GM12872 (cell line): ENCODE measurements around the gene PLA2G2A.

Experiments used
- TF ChIP-seq, protein P1 (sequence below): IDR thresholded peaks from 3 replicates; pipeline ENCODE4 v1.5.1; 2011; ENCODE audit warnings: low read depth, mild to moderate bottlenecking, low read length, moderate library complexity; ENCODE audit not compliant: insufficient read depth

Gene PLA2G2A, protein sequence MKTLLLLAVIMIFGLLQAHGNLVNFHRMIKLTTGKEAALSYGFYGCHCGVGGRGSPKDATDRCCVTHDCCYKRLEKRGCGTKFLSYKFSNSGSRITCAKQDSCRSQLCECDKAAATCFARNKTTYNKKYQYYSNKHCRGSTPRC

DNA sequence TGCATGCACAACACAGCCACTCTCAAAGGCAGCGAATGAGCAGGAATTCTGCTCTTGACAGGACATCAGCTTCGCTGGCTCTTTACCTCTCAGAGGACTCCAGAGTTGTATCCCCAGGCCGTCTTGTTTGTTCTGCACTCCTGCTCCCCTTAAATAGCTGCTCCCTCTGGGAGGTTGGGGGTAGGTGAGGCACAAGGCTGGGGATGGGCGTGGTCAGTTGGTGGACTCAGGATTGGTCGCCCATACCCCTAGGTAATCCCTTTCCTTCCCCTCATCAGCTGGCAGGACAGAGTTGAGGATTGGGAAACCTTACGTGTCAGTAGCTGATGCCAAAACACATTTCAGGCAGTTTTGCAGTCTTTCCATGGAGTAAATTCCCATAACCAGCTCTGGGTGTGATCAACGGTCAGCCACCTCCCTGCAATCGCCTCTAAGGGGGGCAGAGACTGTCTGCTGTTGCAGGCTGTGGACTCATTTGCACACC, at the start of gene PLA2G2A:
TSS of gene PLA2G2A (minus strand) at position 125 of the 484 bp plus-strand sequence. CDS start 845 bp downstream, outside the sequence.
- TF ChIP-seq, protein P1, sequence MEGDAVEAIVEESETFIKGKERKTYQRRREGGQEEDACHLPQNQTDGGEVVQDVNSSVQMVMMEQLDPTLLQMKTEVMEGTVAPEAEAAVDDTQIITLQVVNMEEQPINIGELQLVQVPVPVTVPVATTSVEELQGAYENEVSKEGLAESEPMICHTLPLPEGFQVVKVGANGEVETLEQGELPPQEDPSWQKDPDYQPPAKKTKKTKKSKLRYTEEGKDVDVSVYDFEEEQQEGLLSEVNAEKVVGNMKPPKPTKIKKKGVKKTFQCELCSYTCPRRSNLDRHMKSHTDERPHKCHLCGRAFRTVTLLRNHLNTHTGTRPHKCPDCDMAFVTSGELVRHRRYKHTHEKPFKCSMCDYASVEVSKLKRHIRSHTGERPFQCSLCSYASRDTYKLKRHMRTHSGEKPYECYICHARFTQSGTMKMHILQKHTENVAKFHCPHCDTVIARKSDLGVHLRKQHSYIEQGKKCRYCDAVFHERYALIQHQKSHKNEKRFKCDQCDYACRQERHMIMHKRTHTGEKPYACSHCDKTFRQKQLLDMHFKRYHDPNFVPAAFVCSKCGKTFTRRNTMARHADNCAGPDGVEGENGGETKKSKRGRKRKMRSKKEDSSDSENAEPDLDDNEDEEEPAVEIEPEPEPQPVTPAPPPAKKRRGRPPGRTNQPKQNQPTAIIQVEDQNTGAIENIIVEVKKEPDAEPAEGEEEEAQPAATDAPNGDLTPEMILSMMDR = no peak

DNA sequence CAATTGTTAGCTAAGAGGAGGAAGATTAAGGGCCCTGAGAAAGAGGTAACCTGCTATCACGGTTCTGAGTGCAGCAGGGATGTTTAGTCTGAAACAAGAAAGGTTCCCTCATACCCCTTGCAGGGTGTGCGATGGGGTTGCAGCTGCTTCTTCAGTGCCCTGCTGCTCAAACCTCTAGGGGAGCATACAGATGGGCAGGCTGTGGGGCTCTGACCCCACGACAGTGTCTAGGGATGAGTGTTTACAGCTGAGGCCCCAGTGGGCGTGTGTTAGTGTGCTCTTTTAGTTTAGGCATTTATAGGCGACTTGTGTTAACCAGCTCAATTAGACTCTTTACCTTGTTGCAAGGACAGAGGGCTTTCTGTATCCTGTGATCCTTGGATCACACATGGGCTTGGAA, 49.3 kb upstream of the PLA2G2A start:
- TF ChIP-seq, protein P1 = no peak

GRCh38 chr1:20028125-20028524, 48.7 kb upstream of the PLA2G2A start:
- TF ChIP-seq, protein P1 = no peak

DNA sequence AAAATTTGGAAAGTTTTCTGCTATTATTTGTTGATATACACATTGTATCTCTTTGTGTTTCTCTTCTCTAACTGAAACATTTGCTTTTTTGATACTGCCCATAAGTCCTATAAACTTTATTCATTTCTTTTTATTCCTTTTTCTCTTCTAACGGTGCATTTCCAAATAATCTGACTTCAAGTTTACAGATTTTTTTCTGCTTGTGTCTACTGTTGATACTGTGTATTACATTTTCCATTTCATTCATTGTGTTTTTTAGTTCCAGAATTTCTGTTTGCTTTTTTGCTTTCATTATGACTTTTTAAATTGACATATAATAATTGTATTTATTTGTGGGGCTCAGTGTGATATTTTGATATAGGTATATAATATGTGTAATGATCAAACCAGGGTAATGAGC, 38.3 kb upstream of the PLA2G2A start:
- TF ChIP-seq, protein P1 = no peak

- TF ChIP-seq, protein P1 = no peak
These were observed 34.7 kb upstream of the PLA2G2A start for GRCh38 chr1:20014153-20014552.

GRCh38 chr1:20010016-20010415, 30.6 kb upstream of the PLA2G2A start:
- TF ChIP-seq, protein P1 = no peak

DNA sequence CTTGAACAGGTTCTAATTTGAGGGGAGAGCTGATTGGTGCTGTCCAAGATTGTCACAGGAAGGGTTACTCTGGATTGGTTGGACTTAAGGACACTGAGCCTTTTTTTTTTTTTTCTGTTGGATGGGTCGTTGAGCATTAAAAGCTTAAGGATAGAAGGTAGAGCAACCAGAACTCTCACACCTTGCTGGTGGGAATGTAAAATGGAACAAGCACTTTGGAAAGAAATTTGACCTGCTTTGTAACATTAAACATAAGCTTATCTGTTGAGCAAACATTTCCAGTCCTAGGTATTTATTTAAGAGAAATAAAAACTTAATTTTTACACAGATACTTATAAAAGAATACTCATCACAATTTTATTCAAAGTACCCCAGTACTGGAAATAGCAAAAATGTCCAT, 29.8 kb upstream of the PLA2G2A start:
- TF ChIP-seq, protein P1 = no peak
